K562 (cell line): Measurements from ENCODE around the gene HPSE2. TPM values are rescaled to one million over a fixed set of nuclear protein-coding genes. Genes with fewer than 3 reads are reported as not detected.
A peak's percentile ranks its signal among the peaks of the same experiment; 100 is the strongest.

Experiments used
- CBX1 ChIP-seq: sonication (generic); IDR thresholded peaks from 2 replicates; pipeline ENCODE4 v1.6.1; 2016; ENCODE audit warnings: antibody characterized with exemption, low read depth, mild to moderate bottlenecking
- E2F6 ChIP-seq, 2 experiments: IDR thresholded peaks; 2 replicates each; pipeline ENCODE4 v1.6.1; 2011; ENCODE audit warnings: borderline replicate concordance in 1 of 2, control low read depth in 1 of 2, low read depth in 1 of 2, low read length in 1 of 2, mild to moderate bottlenecking in 1 of 2, mixed read lengths in 1 of 2, moderate library complexity in 1 of 2; ENCODE audit not compliant: insufficient read depth in 1 of 2, insufficient read length in 1 of 2, poor library complexity in 1 of 2, severe bottlenecking in 1 of 2; ENCODE audit errors: extremely low read depth in 1 of 2
- EP400 ChIP-seq: fragments of 450-650 bp; IDR thresholded peaks from 2 replicates; pipeline ENCODE4 v1.6.1; 2017; ENCODE audit warnings: antibody characterized with exemption, mild to moderate bottlenecking, moderate library complexity
- GMEB1 ChIP-seq: fragments of 250-450 bp; sonication (Bioruptor Pico); IDR thresholded peaks from 2 replicates; pipeline ENCODE4 v1.4.0; 2020; ENCODE audit warnings: mild to moderate bottlenecking
- HDAC1 ChIP-seq, 2 experiments: fragments of 450-650 bp; IDR thresholded peaks; 2 replicates each; pipeline ENCODE4 v1.6.1; 2016 to 2017; ENCODE audit warnings: inconsistent platforms in 1 of 2, mild to moderate bottlenecking in 1 of 2, moderate library complexity in 1 of 2
- NCOA1 ChIP-seq: fragments of 450-650 bp; IDR thresholded peaks from 2 replicates; pipeline ENCODE4 v1.6.1; 2016; ENCODE audit warnings: low read depth
- RAD21 ChIP-seq, 2 experiments: fragments of 250-450 bp in 1 of 2; fragments of 450-650 bp in 1 of 2; sonication (Bioruptor Pico) in 1 of 2; formaldehyde crosslinking in 1 of 2; IDR thresholded peaks in 1 of 2; conservative IDR thresholded peaks in 1 of 2; 2 replicates each; pipeline versions ENCODE4 v1.4.0 to v1.8.0; 2020 to 2022; ENCODE audit warnings: mild to moderate bottlenecking in 2 of 2, moderate library complexity in 1 of 2
- RBM17 ChIP-seq: fragments of 200-400 bp; formaldehyde crosslinking; IDR thresholded peaks from 2 replicates; pipeline ENCODE4 v1.6.1; 2017; ENCODE audit warnings: low read depth, mild to moderate bottlenecking, low read length, borderline replicate concordance
- RBM34 ChIP-seq: fragments of 200-400 bp; formaldehyde crosslinking; IDR thresholded peaks from 2 replicates; pipeline ENCODE4 v1.6.1; 2018; ENCODE audit warnings: low read length, borderline replicate concordance; ENCODE audit not compliant: insufficient read depth
- SMAD4 ChIP-seq: fragments of 250-450 bp; sonication (Bioruptor Pico); conservative IDR thresholded peaks from 2 replicates; pipeline ENCODE4 v1.8.0; 2021; ENCODE audit warnings: inconsistent platforms, mild to moderate bottlenecking, moderate library complexity
- ZBTB11 ChIP-seq, 3 experiments: fragments of 200-800 bp in 1 of 3; fragments of 250-450 bp in 1 of 3; fragments of 450-650 bp in 1 of 3; sonication (Bioruptor Pico) in 1 of 3; sonication (Bioruptor generic) in 1 of 3; formaldehyde crosslinking in 1 of 3; IDR thresholded peaks; 2 replicates each; pipeline versions ENCODE4 v1.6.1 to v1.8.0; 2016 to 2022; ENCODE audit warnings: mild to moderate bottlenecking in 2 of 3, missing genetic modification characterization in 2 of 3, missing compliant biosample characterization in 1 of 3, moderate library complexity in 1 of 3
- polyA plus RNA-seq, 8 experiments: library from polyadenylated mRNA; depleted of rRNA in 4 of 8; stranded (reverse) in 5 of 8; unstranded in 3 of 8; fragments of >200 nt; fragmentation: Nextera tagmentation in 2 of 8; fragmentation: Illumina TruSeq in 1 of 8; extraction: Ambion mirVana in 2 of 8; extraction: Trizol in 1 of 8; gene quantifications; 2 replicates each; pipeline versions ENCODE4 v1.2.1 to v1.2.3, GENCODE V29; 2011 to 2014; ENCODE audit warnings: inconsistent platforms in 1 of 8, missing spikeins in 1 of 8
- total RNA-seq, 7 experiments: library from RNA; depleted of rRNA in 6 of 7; stranded (reverse); fragments of >200 nt in 6 of 7; fragmentation: Illumina TruSeq in 2 of 7; extraction: Trizol in 2 of 7; gene quantifications; 2 replicates each; pipeline versions ENCODE4 v1.2.1 to v1.2.3, GENCODE V29; 2011 to 2021; ENCODE audit warnings: low replicate concordance in 1 of 7
- TF ChIP-seq, protein P1 (sequence below): fragments of 450-650 bp; IDR thresholded peaks from 2 replicates; pipeline ENCODE4 v1.6.1; 2016; ENCODE audit warnings: mild to moderate bottlenecking

Gene HPSE2
- total and polyA plus RNA-seq, 9 of the 15 experiments (the other 6 are each of a cell fraction or from before 2014, with no cell fraction given) = 0.03 to 0.10 (median 0.04) TPM; not detected in 2

- TF ChIP-seq E2F6 (IDR thresholded peaks at IDR 0.05; ENCODE audit: borderline replicate concordance in 1 of 2, extremely low read depth in 1 of 2, insufficient read depth in 1 of 2, insufficient read length in 1 of 2, low read depth in 1 of 2, low read length in 1 of 2, poor library complexity in 1 of 2, severe bottlenecking in 1 of 2) (peak; percentile 18 to 65), ZBTB11 (CRISPR knock-in tag; IDR thresholded peaks at IDR 0.05) (peak in 1 of 3 experiments; percentile 50; a peak in 2 of 6 replicates), CBX1 (no peak), SMAD4 (CRISPR knock-in tag) (0 out of 2 replicates have a peak, but pooled peaks have one; percentile 33), RBM17 (no peak), GMEB1 (0 out of 2 replicates have a peak, but pooled peaks have one; percentile 6), EP400 (peak; percentile 68), HDAC1 (IDR thresholded peaks at IDR 0.05) (peak in 1 of 2 experiments; percentile 73; a peak in 1 of 4 replicates), RBM34 (no peak), NCOA1 (0 out of 2 replicates have a peak, but pooled peaks have one; percentile 44), RAD21 (CRISPR knock-in tag; conservative IDR thresholded peaks at IDR 0.05 in 1 of 2, IDR thresholded peaks at IDR 0.05 in 1 of 2) (no peak)
- TF ChIP-seq, protein P1, sequence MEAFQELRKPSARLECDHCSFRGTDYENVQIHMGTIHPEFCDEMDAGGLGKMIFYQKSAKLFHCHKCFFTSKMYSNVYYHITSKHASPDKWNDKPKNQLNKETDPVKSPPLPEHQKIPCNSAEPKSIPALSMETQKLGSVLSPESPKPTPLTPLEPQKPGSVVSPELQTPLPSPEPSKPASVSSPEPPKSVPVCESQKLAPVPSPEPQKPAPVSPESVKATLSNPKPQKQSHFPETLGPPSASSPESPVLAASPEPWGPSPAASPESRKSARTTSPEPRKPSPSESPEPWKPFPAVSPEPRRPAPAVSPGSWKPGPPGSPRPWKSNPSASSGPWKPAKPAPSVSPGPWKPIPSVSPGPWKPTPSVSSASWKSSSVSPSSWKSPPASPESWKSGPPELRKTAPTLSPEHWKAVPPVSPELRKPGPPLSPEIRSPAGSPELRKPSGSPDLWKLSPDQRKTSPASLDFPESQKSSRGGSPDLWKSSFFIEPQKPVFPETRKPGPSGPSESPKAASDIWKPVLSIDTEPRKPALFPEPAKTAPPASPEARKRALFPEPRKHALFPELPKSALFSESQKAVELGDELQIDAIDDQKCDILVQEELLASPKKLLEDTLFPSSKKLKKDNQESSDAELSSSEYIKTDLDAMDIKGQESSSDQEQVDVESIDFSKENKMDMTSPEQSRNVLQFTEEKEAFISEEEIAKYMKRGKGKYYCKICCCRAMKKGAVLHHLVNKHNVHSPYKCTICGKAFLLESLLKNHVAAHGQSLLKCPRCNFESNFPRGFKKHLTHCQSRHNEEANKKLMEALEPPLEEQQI = 0 out of 2 replicates have a peak, but pooled peaks have one; percentile 13
These were observed 768.7 kb downstream of the HPSE2 start (continued) for GRCh38 chr10:98466861-98467505.
